HG03457 (cell line): ENCODE measurements around the gene CCDC86.
"Not testable (repeated sequence)": the region's sequence is repeated elsewhere in the genome, so short reads cannot be mapped to it uniquely, and the experiment has no call there.

ENCODE experiments used
- ATAC-seq: cut with Tn5 transposase; IDR thresholded peaks from one replicate; pipeline ENCODE4 v1.9.1; 2021; ENCODE audit warnings: moderate number of reproducible peaks; ENCODE audit not compliant: unreplicated experiment

Gene CCDC86

GRCh38 chr11:60841797-60842667 lies at the start of gene CCDC86:
Gene CCDC86 (plus strand): TSS chr11:60842113. CDS start chr11:60842125, 12 bp downstream.
- peak; percentile 52 for ATAC-seq

- no peak for ATAC-seq
Observed at GRCh38 chr11:60792521-60792920, 49.4 kb upstream of the CCDC86 start.

- ATAC-seq = no peak
Observed at GRCh38 chr11:60795291-60795690, 46.6 kb upstream of the CCDC86 start.

GRCh38 chr11:60797846-60798630 lies 43.9 kb upstream of the CCDC86 start:
- ATAC-seq = no peak

GRCh38 chr11:60798631-60799030 lies 43.3 kb upstream of the CCDC86 start:
- ATAC-seq = no peak

- ATAC-seq = no peak
Observed at GRCh38 chr11:60801194-60801593, 40.7 kb upstream of the CCDC86 start.

GRCh38 chr11:60803273-60803936 lies 38.5 kb upstream of the CCDC86 start:
- ATAC-seq = no peak

GRCh38 chr11:60809249-60809648 lies 32.7 kb upstream of the CCDC86 start:
- ATAC-seq = no peak

GRCh38 chr11:60809691-60810090 lies 32.2 kb upstream of the CCDC86 start:
- ATAC-seq = no peak

- no peak for ATAC-seq
Observed at GRCh38 chr11:60810151-60810550, 31.8 kb upstream of the CCDC86 start.

- no peak for ATAC-seq
Observed at GRCh38 chr11:60810569-60810968, 31.3 kb upstream of the CCDC86 start.

- ATAC-seq = no peak
Observed at GRCh38 chr11:60813324-60813723, 28.6 kb upstream of the CCDC86 start.

GRCh38 chr11:60814112-60814511 lies 27.8 kb upstream of the CCDC86 start:
- ATAC-seq = no peak

- no peak for ATAC-seq
Observed at GRCh38 chr11:60816590-60817157, 25.2 kb upstream of the CCDC86 start.

- no peak for ATAC-seq
Observed at GRCh38 chr11:60818057-60818456, 23.9 kb upstream of the CCDC86 start.

GRCh38 chr11:60821827-60822599 lies 19.9 kb upstream of the CCDC86 start:
- no peak for ATAC-seq

GRCh38 chr11:60823745-60824306 lies 18.1 kb upstream of the CCDC86 start:
- not testable (repeated sequence) for ATAC-seq

GRCh38 chr11:60825118-60825517 lies 16.8 kb upstream of the CCDC86 start:
- ATAC-seq = no peak

- no peak for ATAC-seq
Observed at GRCh38 chr11:60825790-60826189, 16.1 kb upstream of the CCDC86 start.
